ENCODE measurements around the gene KCNJ6.
"Not testable (repeated sequence)": the region's sequence is repeated elsewhere in the genome, so short reads cannot be mapped to it uniquely, and the experiment has no call there.

KCNJ6 gene

DNA sequence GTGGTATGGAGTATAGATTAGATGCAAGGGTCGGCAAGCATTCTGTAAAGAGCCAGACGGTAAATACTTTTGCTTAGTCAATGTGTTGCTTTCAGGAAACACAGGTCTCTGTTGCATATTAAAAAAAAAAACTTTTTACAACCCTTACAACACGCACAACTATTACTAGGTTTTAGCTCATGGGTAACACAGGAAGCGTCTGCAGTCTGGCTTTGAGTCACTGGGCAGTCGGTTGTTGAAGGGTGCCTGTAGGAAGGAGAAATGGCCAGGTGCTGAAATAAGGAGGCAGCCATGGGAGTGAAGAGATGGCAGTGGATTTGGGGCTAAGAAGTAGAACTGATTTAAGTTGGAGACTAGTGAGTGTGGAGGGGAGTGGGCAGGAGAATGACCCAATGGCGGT lies 192.1 kb downstream of the KCNJ6 start:
- H3K27me3 Mint-ChIP-seq = peaks cover 9% of the 10 kb centered on the region
- intact Hi-C loops (cut with micrococcal nuclease) = no loop called here
- H3K36me3 Mint-ChIP-seq (ENCODE audit: low read depth) = no peaks in the 10 kb centered on the region
- no peak overlapping the region for H3K4me3 Mint-ChIP-seq
- no peaks in the 10 kb centered on the region for H3K4me1 Mint-ChIP-seq (ENCODE audit: low read depth)
- no peaks in the 10 kb centered on the region for H3K9me3 Mint-ChIP-seq
- H3K27ac Mint-ChIP-seq = no peak overlapping the region

GRCh38 chr21:37717534-37717933 lies 198.7 kb downstream of the KCNJ6 start:
- Mint-ChIP-seq H3K9me3 (no peaks in the 10 kb centered on the region), H3K36me3 (ENCODE audit: low read depth) (no peaks in the 10 kb centered on the region), H3K27ac (no peak overlapping the region), H3K27me3 (peaks cover 15% of the 10 kb centered on the region), H3K4me1 (ENCODE audit: low read depth) (no peaks in the 10 kb centered on the region), H3K4me3 (no peak overlapping the region)
- intact Hi-C loops (cut with micrococcal nuclease) = no loop called here

DNA sequence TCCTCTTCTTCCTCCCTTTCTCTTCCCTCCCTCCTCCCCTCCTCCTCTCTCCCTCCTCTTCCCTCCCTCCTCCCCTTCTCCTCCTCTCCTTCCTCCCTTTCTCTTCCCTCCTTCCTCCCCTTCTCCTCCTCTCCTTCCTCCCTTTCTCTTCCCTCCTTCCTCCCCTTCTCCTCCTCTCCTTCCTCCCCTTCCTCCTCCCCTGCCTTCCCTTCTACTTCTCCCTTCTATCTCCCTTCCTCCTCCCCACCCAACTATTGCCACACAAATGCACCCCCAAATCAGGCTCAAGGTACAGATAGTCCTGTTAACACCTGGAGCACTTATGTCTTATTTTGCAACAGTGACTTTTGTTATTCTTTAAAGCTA lies 203.7 kb downstream of the KCNJ6 start:
- H3K36me3 Mint-ChIP-seq (ENCODE audit: low read depth); H3K4me1 Mint-ChIP-seq (ENCODE audit: low read depth); H3K9me3 Mint-ChIP-seq; H3K4me3 Mint-ChIP-seq; H3K27ac Mint-ChIP-seq: not testable (repeated sequence)
- peaks cover 25% of the 10 kb centered on the region for H3K27me3 Mint-ChIP-seq
- intact Hi-C loops (cut with micrococcal nuclease) = loop anchor here (2.0 to 5.0 kb wide), 3 partner anchors 204 to 645 kb away; partner anchors contain the start of gene KCNJ6

DNA sequence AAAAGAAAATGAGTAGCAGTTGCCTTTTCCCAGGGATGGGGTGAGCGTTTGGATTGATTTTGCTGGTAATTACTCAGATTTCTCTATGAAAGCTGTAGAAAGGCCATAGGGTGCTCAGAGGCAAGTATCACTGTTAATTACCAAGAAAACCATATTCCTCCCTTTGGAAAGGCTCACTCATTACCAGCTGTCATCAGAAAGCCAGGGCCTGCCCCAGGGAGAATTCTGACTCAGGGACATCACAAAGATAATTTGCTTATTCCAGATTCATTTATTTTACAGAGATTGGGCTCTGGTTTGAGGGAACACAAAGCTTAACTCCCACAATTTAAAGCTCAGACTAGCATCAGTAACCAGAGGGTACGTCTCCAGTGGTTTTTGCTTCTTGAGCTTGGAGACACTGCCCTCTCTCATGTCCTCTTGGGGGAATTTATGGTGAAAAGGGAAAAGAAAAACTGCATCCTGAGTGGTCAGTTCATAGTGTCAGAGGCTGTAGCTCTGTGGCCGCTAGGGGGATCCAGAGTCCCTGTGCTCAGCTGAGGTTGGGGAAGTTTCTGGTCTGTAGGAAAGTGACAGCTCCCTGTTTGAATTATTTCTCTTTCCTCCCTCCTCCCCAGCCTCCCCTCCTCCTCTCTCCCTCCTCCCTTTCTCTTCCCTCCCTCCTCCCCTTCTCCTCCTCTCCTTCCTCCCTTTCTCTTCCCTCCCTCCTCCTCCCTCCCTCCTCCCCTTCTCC lies 204.3 kb downstream of the KCNJ6 start:
- intact Hi-C loops (cut with micrococcal nuclease) = loop anchor here (2.0 to 5.0 kb wide), 3 partner anchors 205 to 645 kb away; partner anchors contain the start of gene KCNJ6
- no peaks in the 10 kb centered on the region for H3K4me1 Mint-ChIP-seq (ENCODE audit: low read depth)
- peaks cover 22% of the 10 kb centered on the region for H3K27me3 Mint-ChIP-seq
- no peaks in the 10 kb centered on the region for H3K36me3 Mint-ChIP-seq (ENCODE audit: low read depth)
- no peak overlapping the region for H3K4me3 Mint-ChIP-seq
- H3K9me3 Mint-ChIP-seq = no peaks in the 10 kb centered on the region
- H3K27ac Mint-ChIP-seq = no peak overlapping the region

DNA sequence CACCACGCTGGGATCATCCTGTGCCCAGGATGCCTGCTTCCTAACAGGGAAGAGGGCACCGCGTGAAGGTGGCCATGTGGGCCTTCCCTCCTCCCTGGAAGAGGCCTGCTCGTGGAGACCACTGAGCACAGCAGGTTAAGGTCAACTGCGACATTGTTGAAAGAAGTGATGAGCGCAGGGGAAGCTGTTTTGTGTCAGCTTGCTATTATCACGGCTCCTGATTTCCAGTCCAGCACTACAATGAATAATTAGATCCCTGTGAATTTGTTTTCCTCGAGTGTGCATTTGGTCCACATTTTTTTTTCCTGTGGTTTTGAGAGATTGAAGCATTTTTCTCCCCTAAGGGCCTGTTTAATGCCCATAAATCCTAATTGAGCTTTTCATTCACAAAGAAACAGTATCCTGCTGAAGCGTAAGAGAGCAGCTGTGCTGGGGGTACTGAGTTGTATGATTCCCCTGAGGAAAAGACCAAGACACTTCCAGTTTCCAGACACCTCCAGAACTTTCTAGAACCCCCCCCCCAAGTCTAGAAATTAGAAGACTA lies 204.9 kb downstream of the KCNJ6 start:
- peaks cover 21% of the 10 kb centered on the region for H3K27me3 Mint-ChIP-seq
- no peak overlapping the region for H3K4me3 Mint-ChIP-seq
- no peaks in the 10 kb centered on the region for H3K4me1 Mint-ChIP-seq (ENCODE audit: low read depth)
- intact Hi-C loops (cut with micrococcal nuclease) = loop anchor here (5.0 kb wide), 1 partner anchor 646 kb away; no protein-coding TSS in a partner anchor
- H3K9me3 Mint-ChIP-seq = no peaks in the 10 kb centered on the region
- H3K36me3 Mint-ChIP-seq (ENCODE audit: low read depth) = no peaks in the 10 kb centered on the region
- H3K27ac Mint-ChIP-seq = no peak overlapping the region

DNA sequence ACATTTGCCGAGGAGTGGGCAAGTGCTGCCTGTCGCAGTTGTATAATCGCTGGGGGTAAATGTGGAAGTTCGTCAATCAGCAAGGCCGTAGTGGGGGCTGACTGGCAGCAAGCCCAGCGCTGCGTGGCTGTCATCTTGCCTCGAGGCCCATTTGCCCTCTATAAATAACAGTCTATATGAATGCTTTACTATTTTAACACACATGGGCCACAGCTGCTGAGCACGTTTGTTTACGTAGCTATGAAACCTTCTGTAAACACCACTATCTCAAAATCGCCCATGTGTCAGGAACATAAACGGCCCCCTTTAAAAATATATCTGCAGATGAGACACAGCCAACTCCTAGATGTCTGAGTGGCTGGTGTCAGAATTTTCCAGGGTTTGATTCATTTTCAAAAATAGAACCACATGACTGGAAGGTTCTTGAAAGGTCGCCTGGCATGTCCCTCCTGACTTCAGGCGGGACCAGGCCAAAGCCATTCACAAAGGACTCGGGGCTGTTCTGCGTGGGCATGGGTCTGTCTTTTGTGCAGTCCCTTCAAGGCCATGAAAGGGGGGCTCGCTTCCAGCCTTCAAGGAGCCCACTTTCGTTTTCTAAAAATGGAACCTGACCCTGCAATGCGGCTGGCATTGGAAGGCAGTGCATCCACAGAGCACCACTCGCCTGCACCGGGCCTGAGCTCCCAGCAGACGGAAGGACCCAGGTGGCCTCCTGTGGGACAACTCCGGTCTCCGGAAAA lies 205.5 kb downstream of the KCNJ6 start:
- H3K27me3 Mint-ChIP-seq = peaks cover 21% of the 10 kb centered on the region

DNA sequence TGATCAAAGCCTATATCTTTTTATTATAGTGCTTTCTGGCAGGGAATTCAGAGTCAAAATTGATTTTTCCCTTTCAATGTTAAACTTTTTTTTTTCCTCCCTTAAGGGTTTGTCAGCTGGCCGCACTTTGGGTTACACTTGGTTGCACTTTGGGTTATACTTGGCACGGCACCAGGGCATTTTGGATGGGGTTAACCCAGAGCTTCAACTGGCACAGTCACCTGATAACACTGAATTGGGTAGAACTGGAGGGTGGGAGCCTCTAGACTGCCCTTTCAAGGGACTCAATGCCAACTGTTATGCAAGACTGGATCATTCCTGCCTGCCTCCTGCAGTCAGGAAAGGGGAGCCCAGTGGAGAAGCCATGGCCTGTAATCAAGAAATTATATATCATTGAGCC lies 211.5 kb downstream of the KCNJ6 start:
- Mint-ChIP-seq H3K4me1 (ENCODE audit: low read depth) (no peaks in the 10 kb centered on the region), H3K9me3 (no peaks in the 10 kb centered on the region), H3K27ac (no peak overlapping the region), H3K36me3 (ENCODE audit: low read depth) (no peaks in the 10 kb centered on the region), H3K27me3 (peaks cover 15% of the 10 kb centered on the region), H3K4me3 (no peak overlapping the region)
- intact Hi-C loops (cut with micrococcal nuclease) = no loop called here

More for the DNA sequence above, 205.5 kb downstream of the KCNJ6 start:
- no peak overlapping the region for H3K27ac Mint-ChIP-seq
- no peaks in the 10 kb centered on the region for H3K9me3 Mint-ChIP-seq
- no peak overlapping the region for H3K4me3 Mint-ChIP-seq
- intact Hi-C loops (cut with micrococcal nuclease) = loop anchor here (5.0 kb wide), 1 partner anchor 647 kb away; no protein-coding TSS in a partner anchor
- H3K4me1 Mint-ChIP-seq (ENCODE audit: low read depth) = no peaks in the 10 kb centered on the region
- H3K36me3 Mint-ChIP-seq (ENCODE audit: low read depth) = no peaks in the 10 kb centered on the region

GRCh38 chr21:37702241-37702640 lies 214.0 kb downstream of the KCNJ6 start:
- Mint-ChIP-seq H3K36me3 (ENCODE audit: low read depth) (no peaks in the 10 kb centered on the region), H3K4me1 (ENCODE audit: low read depth) (no peaks in the 10 kb centered on the region), H3K9me3 (no peaks in the 10 kb centered on the region), H3K27me3 (peaks cover 2% of the 10 kb centered on the region), H3K27ac (no peak overlapping the region), H3K4me3 (no peak overlapping the region)
- intact Hi-C loops (cut with micrococcal nuclease) = no loop called here

DNA sequence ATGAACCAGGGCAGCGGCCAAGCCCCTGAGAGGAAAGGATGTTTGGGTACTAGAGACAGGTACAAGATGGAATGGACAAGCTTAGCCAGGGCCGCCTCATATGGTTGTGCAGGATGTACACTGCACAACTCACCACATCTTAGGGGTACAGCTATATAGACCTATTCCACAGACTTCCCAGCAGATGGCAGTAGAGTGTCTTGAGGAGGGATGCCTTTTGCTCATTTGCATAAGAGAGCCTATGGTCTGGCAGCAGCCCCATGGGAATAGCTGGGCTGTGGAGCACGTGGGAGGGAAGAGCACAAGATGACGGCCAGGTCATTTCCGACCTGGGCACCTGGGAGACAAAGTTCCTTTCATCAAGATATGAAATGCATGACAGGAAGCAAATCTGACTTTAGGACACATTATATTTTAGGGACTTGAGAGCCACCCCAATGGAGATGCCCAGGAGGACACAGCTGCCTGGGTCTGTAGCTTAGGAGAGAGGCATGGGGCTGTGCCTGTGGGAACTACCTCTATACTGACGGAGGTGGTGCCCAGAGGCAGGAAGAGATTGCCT lies 215.5 kb downstream of the KCNJ6 start:
- Mint-ChIP-seq H3K9me3 (no peaks in the 10 kb centered on the region), H3K4me3 (no peak overlapping the region), H3K36me3 (ENCODE audit: low read depth) (no peaks in the 10 kb centered on the region), H3K27ac (no peak overlapping the region), H3K27me3 (peaks cover 2% of the 10 kb centered on the region), H3K4me1 (ENCODE audit: low read depth) (no peaks in the 10 kb centered on the region)
- intact Hi-C loops (cut with micrococcal nuclease) = no loop called here

DNA sequence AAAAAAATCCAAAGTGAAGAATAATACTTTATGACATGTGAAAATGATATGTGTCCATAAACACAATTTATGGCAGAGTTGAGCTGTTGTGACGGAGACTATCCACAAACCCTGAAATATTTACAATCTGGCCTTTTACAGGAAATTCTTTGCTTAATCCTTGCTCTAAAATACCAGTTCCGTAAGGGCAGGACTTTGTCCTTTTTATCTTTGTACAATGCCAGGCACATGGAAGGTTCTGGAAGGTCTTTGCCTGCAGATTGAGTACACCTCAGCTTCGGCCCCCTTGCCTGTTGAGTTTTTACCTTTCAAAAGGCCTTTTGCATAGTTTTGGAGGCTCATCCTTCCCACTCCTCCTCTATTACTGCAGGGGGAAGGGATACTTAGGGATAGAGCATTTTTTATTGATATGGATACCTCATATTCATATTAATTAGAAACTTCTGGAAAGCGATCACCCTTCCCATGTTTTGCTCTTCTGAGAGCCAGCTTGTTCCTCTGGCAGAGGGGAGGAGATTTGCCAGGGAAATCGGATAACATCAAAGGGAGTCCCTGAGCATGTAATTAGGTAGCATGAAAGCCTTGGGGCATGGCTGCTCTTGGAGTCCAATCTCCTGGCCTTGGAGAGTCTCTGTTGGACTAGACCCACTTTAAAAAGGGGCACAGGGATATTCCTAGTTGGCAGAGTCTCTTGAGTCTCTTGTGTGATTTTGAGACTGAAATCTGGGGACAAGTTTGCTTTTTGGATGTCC lies 217.1 kb downstream of the KCNJ6 start:
- H3K4me3 Mint-ChIP-seq = no peak overlapping the region
- H3K9me3 Mint-ChIP-seq = no peaks in the 10 kb centered on the region
- peaks cover 2% of the 10 kb centered on the region for H3K27me3 Mint-ChIP-seq
- intact Hi-C loops (cut with micrococcal nuclease) = no loop called here
- H3K27ac Mint-ChIP-seq = no peak overlapping the region
- H3K36me3 Mint-ChIP-seq (ENCODE audit: low read depth) = no peaks in the 10 kb centered on the region
- H3K4me1 Mint-ChIP-seq (ENCODE audit: low read depth) = no peaks in the 10 kb centered on the region

GRCh38 chr21:37696936-37697335 lies 219.3 kb downstream of the KCNJ6 start:
- Mint-ChIP-seq H3K27me3 (peaks cover 2% of the 10 kb centered on the region), H3K36me3 (ENCODE audit: low read depth) (no peaks in the 10 kb centered on the region), H3K9me3 (no peaks in the 10 kb centered on the region), H3K4me1 (ENCODE audit: low read depth) (no peaks in the 10 kb centered on the region), H3K4me3 (no peak overlapping the region), H3K27ac (no peak overlapping the region)
- intact Hi-C loops (cut with micrococcal nuclease) = no loop called here

DNA sequence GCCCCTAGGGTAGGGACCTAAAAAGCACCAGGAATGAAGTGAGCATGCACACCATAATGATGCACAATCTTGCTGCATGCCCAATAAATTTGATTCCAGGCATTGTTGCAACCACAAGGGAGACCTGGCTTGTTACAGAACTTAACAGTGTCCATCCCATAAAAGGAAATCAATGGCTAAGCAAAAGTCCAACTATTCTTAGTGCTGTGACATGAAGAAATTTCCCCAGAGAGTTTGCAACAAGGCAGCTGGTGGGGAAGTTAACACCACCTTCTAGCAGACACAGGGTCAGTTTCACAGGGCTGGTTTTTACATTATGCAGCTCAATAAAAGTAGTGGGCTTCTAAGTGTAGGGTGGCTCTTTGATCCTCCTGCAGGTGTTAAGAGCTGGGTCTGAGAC lies 221.1 kb downstream of the KCNJ6 start:
- H3K27ac Mint-ChIP-seq = no peak overlapping the region
- H3K4me1 Mint-ChIP-seq (ENCODE audit: low read depth) = no peaks in the 10 kb centered on the region
- H3K36me3 Mint-ChIP-seq (ENCODE audit: low read depth) = no peaks in the 10 kb centered on the region
- no peaks in the 10 kb centered on the region for H3K9me3 Mint-ChIP-seq
- H3K4me3 Mint-ChIP-seq = no peak overlapping the region
- intact Hi-C loops (cut with micrococcal nuclease) = no loop called here
- H3K27me3 Mint-ChIP-seq = peaks cover 2% of the 10 kb centered on the region

DNA sequence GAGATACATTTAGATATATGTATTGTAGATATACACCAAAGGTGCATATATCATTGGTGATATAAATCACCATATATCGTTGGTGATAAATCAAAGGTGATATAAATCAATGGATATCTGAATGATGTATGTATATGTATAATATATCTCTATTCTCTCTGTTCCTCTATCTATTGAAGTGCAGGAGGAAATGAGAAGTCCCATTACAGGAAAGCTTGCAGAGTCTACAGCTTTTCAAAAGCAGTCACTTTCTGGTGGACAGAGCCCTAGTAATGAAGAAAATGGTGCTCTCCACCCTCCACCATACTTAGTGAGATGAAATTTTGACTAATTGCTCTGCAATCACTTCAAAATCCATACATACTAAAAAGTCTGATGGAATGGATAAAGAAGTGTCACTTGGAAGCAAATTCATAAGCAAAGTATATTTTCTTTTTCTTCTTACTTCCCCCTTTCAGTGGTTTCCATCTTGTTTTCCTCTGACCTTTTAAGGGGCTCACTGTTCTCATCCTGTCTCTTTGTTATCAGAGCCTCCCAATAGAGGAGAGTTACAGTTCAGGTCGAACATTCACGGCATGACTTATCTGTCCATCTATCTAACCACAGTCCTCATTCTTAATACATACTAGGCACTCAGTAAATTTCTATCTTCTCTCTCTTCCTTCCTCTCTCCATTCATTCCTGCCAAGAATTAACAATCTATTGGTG lies 227.2 kb downstream of the KCNJ6 start:
- H3K36me3 Mint-ChIP-seq (ENCODE audit: low read depth) = no peaks in the 10 kb centered on the region
- intact Hi-C loops (cut with micrococcal nuclease) = no loop called here
- H3K9me3 Mint-ChIP-seq = peaks cover 7% of the 10 kb centered on the region
- no peak overlapping the region for H3K27ac Mint-ChIP-seq
- peaks cover 7% of the 10 kb centered on the region for H3K4me1 Mint-ChIP-seq (ENCODE audit: low read depth)
- H3K27me3 Mint-ChIP-seq = peaks cover 5% of the 10 kb centered on the region
- no peak overlapping the region for H3K4me3 Mint-ChIP-seq
